Superior temporal gyrus (tissue), 1 donor: ENCODE data around the gene RNASE3.
"Not testable (repeated sequence)": the region's sequence is repeated elsewhere in the genome, so short reads cannot be mapped to it uniquely, and the experiment has no call there.

Experiments
- DNase-seq: peaks from one replicate; pipeline ENCODE4 v3.0.0-alpha.2; 2016; ENCODE audit errors: extremely low spot score

RNASE3 gene

DNA sequence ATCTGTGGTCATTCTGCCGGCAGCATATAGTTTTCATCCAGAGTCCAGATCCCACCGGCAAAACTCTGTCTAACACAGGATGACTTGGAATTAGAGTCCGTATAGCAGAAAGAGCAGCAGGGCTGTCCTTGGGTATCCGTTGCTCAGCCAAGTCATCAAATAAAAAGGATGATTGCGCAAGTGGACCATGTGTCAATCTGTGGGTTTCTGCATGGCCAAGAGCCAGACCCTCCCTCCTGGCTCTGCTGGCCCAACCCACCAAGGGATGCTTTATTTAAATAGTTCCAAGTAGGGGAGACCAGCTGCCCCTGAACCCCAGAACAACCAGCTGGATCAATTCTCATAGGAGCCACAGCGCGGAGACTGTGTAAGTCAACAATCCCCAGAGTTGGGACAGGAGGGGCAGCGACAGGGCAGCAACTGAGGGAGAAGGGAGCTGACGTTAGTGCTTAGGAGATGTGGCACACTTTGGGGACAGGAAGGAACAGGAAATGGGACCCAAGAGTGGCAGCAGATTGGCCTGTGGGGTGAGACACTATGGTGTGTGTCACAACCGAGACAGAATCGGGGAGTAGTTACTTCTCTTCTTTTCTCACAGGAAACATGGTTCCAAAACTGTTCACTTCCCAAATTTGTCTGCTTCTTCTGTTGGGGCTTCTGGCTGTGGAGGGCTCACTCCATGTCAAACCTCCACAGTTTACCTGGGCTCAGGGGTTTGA is 28.0 kb downstream of the RNASE3 start:
- DNase-seq = not testable (repeated sequence)

- not testable (repeated sequence) for DNase-seq
Observed at GRCh38 chr14:20923766-20924297, 32.6 kb downstream of the RNASE3 start.

DNA sequence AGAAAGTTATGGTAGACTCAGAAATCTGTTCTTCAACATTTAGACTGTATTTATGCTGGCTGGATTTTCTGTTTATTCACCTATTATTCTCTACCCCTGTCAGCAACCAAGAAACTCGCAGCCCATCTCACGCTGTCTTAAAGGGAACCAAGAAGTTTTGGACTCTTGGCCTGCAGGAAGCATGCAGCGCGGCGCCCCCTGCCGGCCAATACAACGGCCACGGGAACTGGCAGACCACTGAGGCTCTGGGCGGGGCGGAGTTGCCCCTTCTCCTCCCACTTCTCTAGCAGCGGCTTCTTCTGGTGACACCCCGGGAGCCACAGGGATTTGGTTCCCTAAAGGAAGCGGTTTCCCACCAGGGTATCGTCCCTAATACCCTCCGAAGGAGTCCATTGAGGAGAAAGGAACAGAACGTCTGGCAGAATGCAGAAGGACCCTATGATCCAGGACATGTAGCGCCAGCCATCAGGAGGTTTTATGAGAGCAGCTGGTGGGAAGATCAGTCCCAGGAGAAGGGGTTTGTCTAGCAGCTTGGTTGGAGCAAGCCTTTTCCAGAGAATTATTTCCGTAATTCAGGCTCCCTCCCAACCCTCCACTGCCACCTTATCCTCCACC is 43.1 kb downstream of the RNASE3 start:
- no peak for DNase-seq

DNA sequence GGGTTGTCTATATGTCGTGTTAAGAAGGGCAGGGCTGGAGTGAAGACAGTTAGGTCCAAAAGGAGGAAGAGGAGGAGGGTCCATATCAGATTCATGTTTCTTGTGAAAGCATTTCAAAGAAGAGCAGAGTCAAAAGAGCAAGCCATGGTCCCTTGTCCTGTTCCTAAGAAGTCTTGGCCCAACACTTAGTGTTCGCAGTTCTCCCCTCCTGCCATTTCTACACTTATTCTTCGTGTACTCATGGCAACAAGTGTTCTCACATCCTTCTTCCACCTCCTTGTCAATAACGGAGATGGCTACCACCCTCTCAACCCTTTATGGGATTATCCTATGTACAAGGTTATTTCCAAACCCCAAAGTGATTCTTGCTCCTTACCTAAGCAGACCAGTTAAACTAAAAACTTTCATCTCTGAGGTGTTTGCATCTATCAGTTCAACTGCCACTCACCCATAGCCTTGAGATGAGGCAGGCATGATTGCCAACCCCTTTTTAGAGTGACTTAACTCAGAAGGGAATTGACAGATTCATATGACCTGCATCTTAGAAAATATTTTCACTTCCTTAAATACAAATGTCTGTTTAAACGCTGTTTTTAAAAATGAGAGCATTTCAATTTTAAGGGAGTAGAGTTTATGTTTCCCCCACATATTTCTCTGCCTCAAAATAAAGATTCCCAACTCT is 44.3 kb downstream of the RNASE3 start:
- no peak for DNase-seq
